Neural cell (in vitro differentiated cells): ENCODE results near the gene AMIGO2.

Source experiments
- POLR2AphosphoS5 ChIP-seq: IDR thresholded peaks from 2 replicates; pipeline ENCODE4 v1.6.1; 2012
- RAD21 ChIP-seq: fragments of 450-650 bp; conservative IDR thresholded peaks from 2 replicates; pipeline ENCODE4 v1.6.1; 2014; ENCODE audit warnings: antibody characterized with exemption, mild to moderate bottlenecking, moderate library complexity
- TAF1 ChIP-seq: IDR thresholded peaks from 2 replicates; pipeline ENCODE4 v1.6.1; 2012; ENCODE audit warnings: low read depth
- TF ChIP-seq, protein P1 (sequence below): fragments of 450-650 bp; IDR thresholded peaks from 2 replicates; pipeline ENCODE4 v1.5.1; 2014; ENCODE audit warnings: antibody characterized with exemption, mild to moderate bottlenecking, moderate library complexity; ENCODE audit not compliant: poor library complexity, severe bottlenecking

DNA sequence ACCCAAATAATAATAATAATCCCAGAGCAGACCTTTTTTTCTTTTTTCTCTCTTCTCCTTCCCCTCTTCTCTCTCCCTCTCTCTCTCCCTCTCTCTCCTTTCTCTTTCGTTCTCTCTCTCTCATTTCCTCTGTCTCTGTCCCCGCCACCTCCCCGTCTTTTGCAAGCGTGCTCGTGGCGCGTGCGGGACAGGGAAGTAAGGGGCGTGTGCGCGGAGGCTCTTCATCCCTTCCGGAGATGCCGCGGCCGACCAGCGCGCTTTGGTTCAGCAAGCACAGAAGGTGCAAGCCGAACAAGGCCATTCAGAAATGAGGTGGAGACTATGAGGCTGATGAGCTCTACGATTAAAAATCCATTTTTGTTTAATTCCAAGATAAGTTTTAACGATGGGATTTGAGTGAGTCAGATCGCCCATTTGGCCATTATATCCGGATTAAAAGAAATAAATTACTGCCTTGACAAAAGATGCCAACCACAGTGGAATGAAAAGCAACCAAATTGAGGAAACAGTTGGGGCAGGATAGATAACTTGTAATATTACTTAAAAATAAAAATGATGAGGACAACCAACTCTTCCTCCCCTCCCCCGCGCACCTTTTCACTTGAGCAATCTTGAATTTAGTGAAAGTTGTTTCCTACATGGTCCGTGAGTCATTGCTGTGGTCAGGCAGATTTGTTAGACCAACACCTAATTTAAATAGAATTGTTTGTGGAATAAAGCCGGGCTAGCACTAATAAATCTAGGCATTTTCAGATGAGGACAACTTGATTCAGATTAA lies 1.2 kb upstream of the AMIGO2 start:
- TF ChIP-seq, protein P1, sequence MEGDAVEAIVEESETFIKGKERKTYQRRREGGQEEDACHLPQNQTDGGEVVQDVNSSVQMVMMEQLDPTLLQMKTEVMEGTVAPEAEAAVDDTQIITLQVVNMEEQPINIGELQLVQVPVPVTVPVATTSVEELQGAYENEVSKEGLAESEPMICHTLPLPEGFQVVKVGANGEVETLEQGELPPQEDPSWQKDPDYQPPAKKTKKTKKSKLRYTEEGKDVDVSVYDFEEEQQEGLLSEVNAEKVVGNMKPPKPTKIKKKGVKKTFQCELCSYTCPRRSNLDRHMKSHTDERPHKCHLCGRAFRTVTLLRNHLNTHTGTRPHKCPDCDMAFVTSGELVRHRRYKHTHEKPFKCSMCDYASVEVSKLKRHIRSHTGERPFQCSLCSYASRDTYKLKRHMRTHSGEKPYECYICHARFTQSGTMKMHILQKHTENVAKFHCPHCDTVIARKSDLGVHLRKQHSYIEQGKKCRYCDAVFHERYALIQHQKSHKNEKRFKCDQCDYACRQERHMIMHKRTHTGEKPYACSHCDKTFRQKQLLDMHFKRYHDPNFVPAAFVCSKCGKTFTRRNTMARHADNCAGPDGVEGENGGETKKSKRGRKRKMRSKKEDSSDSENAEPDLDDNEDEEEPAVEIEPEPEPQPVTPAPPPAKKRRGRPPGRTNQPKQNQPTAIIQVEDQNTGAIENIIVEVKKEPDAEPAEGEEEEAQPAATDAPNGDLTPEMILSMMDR = no peak
- TF ChIP-seq RAD21 (no peak), TAF1 (no peak), POLR2AphosphoS5 (no peak)
